Activated effector memory CD4-positive, alpha-beta T cell treated with Interleukin-2 at 50 U/mL for 16 hours (primary cell): Measurements from ENCODE around the gene ZMIZ1.
A peak's percentile ranks its signal among the peaks of the same experiment; 100 is the strongest.

Experiments used
- DNase-seq: peaks from one replicate; pipeline ENCODE4 v3.0.0-alpha.2; 2020

ZMIZ1 gene

GRCh38 chr10:79142064-79142491 is 73.3 kb downstream of the ZMIZ1 start:
- DNase-seq = no peak

GRCh38 chr10:79142522-79143309 is 74.0 kb downstream of the ZMIZ1 start:
- DNase-seq = no peak

GRCh38 chr10:79143879-79144278 is 75.1 kb downstream of the ZMIZ1 start:
- no peak for DNase-seq

DNA sequence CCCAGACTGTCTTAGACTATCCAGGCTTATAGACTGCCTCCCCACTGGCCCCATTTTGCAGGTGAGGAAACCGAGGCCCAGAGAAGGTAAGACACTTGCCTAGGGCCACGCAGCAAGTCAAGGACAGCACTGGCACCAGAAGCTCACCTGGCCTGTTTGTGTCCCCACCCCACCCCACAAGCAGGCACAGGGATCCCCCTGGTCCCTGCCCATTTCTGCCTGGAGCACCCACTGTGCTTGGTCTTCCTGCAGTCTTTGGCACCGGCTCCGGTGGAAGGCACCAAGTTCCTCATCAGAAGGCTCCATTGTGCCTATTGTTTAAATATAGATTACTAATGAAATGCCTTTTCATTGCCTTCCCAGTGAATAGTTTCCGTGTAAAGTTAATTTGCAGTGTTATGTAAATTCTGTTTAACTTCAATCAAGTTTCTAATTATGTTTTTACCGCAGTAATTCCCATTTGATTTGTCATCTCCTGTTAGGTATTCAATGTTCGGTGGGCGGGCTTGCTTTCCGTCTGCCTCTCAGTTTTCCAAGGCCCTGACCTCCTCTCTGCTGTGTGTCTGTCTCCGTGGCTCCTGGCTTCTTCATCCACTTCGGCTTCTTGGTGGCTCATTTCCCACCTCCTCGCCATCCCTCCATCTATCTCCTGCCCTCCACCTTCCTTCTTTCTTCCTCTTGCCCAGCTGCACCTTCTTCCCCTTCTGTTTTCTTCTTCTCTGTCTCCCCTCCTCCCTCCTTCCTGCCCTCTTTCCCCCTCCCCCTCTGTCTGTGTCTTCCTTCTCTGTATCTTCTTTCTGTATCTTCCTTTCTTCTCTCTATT is 75.8 kb downstream of the ZMIZ1 start:
- DNase-seq = no peak

GRCh38 chr10:79145174-79145483 is 76.4 kb downstream of the ZMIZ1 start:
- DNase-seq = no peak

GRCh38 chr10:79145517-79146470 is 77.0 kb downstream of the ZMIZ1 start:
- no peak for DNase-seq

DNA sequence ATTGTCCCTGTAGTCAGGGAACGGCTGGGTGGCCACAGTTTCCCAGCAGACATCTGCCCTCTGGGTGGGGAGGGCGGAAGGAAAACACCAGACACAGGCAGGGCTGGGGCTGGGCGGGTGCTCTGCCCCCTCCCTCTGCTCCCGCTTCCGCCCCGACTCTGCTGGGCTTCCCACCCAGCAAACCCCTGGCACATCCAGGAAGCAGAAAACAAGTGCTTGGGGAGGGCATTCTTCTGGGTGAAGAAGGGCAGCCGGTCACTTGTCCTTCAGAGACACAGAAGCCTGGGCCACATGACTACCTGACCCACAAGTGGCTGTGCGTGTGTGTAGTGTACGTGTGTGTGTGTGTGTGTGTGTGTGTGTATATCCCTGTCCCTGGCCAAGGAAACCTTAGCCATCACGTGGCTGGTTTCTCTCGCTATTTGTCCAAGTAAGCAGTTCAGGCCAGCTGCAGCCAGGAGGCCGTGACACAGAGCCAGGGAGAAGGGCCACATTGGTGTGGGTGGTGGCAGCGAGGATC is 77.9 kb downstream of the ZMIZ1 start:
- DNase-seq = no peak

DNA sequence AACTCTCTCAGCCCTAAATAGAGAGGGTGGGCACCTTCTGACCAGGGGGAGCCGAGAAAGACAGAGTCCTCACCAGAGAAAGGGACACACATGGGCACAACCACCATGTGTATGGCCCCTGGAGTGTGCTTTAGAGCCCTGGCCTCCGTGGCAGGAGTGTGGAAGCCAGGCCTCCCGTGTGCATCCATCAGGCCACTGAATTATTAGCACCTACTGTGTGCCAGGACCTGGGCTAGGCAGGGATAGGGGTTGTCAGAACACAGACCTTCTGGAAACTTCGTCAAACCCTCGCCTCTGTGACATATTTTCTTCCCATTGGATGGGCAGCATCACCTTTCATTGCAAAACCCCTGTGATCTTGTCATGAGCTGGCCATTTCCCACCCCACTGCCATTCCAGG is 78.5 kb downstream of the ZMIZ1 start:
- DNase-seq = no peak

- DNase-seq = no peak
These were observed 79.2 kb downstream of the ZMIZ1 start for GRCh38 chr10:79147796-79148451.

DNA sequence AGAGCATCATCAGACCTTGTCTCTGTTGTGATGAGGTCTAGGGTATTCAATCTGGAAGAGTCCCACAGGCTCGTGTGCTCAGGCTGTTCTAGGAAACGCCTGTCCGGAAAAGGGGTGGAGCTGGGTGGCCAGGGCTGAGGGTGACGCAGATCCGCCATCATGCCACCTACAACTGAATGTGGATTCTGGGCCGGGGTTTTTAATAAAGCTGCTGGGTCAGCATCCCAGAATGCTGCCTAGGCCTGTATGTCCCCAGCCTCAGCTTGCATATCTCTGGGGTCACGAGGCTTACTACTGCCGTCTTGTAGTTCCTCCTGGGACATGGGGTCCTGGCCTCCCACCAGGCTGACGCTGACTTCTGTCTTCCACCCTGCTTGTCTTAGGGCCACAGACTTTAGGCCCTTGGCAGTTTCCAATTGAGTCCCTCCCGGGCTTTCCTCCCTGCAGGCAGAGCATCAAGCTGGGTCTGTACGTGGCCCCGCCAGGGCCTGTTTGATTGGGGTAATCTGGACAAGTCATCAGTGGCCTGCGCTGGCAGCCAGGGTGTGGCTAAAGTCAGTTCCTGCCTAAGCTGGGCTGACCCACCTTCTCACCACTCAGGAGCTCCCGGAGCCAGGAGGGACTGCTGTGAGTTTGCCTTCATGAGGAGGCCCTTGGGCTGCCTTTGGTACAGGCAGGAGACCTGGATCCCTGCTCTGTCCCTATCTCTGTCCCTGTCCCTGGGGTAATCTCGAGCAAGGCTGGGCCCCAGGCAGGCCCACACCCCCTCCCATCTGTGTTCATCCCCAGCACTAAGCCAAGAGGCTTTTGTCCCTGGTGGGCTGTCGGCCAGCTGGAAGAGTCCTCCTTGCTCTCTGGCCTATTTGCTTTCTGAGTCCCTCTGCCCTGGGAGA is 79.9 kb downstream of the ZMIZ1 start:
- DNase-seq = no peak

DNA sequence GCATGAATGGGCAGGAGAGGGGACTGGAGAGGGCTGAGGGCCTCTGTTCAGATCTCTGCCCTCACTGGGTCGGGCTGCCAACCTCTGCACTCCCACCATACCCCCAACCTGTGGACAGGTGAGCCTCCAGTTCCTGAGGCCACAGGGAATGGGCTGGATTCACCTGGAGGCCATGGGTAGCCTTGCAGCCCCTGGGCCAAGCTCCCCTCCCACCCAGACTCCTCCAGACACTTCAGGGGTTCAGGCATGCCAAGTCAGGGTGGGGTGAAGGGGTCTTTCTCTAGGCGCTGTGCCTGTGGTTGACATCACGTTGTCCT is 80.5 kb downstream of the ZMIZ1 start:
- no peak for DNase-seq

DNA sequence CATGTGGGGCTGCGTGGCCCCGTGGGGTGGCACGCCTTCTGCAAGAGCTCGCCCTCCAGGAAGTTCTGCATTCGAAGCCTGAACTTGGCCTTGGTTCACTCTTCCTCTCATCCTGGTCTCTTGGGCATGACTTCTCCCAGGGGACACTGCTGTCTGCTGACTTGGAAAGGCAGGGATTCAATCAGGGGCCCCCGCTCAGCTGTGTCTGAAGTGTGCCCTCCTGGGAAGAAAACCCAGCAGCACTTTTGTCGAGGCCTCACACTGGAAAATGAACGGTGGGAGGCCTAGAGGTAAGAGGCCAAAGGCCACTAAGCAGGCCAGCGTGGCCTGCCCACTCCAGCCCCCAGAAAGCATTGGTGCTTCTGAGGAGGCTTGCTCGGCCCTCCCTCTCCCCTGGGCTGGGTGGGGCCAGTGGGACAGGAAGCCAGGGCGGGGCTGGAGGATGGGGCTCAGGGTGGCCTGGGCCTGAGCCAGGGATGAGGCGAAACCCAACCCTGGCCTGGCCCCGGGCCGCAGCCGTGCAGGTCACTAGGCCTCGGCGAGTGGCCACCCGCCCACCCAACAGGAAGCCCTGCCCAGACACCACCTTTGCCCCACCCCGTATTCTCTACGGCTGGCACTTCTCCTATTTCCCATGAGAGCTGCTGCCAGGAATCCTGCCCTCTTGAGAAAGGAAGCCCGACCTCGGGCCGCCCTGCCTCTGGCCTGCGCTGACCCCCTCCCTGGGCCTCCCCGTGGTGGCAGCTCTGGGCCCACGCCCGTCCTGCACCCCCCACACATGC is 81.1 kb downstream of the ZMIZ1 start:
- DNase-seq = peak; percentile 50

GRCh38 chr10:79150444-79150754 is 81.6 kb downstream of the ZMIZ1 start:
- no peak for DNase-seq

DNA sequence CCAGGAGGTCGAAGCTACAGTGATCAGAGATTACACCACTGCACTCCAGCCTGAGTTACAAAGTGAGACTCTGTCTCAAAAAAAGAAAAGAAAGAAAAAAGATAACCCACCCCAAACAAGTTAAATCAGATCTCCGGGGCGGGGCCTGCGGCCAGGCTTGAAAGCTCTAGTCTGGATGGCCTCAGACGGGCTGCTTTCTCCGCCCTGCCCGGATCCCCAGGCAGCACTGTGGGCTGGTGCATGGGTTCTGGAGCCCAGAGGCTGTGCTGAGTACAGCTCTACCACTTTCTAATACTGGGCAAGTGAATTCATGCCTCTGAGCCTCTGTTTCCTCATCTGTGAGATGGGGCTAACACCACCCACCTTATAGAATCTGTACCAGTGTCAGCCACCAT is 83.7 kb downstream of the ZMIZ1 start:
- no peak for DNase-seq

DNA sequence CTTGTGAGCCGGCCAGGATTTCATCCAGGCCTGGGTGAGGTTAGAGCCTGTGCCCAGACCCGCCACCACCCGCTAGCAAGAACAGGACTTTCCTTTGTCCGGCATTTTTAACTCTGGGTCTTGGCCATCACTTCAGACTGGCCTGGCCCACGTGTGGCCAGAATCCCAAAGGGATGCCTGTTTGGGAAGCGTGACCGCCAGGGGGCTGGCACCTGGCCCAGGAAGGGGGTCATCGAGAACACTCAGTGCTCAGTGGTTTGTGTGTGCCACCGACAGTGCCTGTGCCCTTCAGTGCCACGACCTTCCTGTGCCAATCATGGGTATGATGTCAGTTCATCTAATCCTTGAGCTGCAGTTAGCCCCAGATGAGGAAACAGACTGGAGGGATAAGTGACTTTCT is 85.0 kb downstream of the ZMIZ1 start:
- DNase-seq = no peak

GRCh38 chr10:79155301-79156081 is 86.7 kb downstream of the ZMIZ1 start:
- DNase-seq = no peak

GRCh38 chr10:79156334-79157274 is 87.8 kb downstream of the ZMIZ1 start:
- DNase-seq = no peak

DNA sequence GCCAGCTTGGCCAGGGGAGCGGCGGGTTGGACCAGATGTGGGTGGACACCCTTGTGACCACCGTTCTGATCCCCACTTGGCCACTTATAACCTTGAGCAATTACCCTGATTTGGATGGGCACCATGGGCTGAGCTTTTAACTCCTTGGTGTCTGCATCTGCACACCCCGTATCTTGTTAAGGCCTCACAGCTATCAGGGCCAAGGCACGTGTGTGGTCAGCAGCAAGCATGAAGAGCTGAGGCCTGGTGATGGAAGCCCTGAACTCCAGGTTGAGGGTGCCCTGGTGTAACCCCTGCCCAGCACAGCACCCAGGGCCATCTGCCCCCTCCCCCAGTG is 89.2 kb downstream of the ZMIZ1 start:
- DNase-seq = no peak
